Upper lobe of left lung (tissue), 4 donors: ENCODE measurements around the gene CPVL.

Source experiments
- CTCF ChIP-seq, 6 experiments: fragments of 450-650 bp in 4 of 6; fragments of 200-600 bp in 2 of 6; sonication (generic) in 2 of 6; IDR thresholded peaks; one replicate each; pipeline ENCODE4 v1.5.1; 2016 to 2019; ENCODE audit warnings: antibody characterized with exemption in 6 of 6
- POLR2A ChIP-seq, 4 donors: fragments of 450-650 bp; IDR thresholded peaks; one replicate each; pipeline ENCODE4 v1.5.1; 2016 to 2017; ENCODE audit warnings: antibody characterized with exemption in 4 of 4, mild to moderate bottlenecking in 2 of 4
- POLR2AphosphoS5 ChIP-seq, 2 donors: sonication (generic); formaldehyde crosslinking; IDR thresholded peaks; one replicate each; pipeline ENCODE4 v1.5.1; 2017; ENCODE audit warnings: antibody characterized with exemption in 2 of 2

- TF ChIP-seq CTCF (IDR thresholded peaks at IDR 0.05) (no peak), POLR2AphosphoS5 (IDR thresholded peaks at IDR 0.05) (no peak), POLR2A (IDR thresholded peaks at IDR 0.05) (no peak)
These were observed 14.9 kb upstream of the CPVL start for GRCh38 chr7:29161231-29161630.
